ENCODE data around the gene POLE. TPM values are rescaled to one million over a fixed set of nuclear protein-coding genes. Genes with fewer than 3 reads are reported as not detected.

Gene POLE
- total RNA-seq, 1 experiment from 2014 or later, result 144 TPM

GRCh38 chr12:132605892-132606291, 81.2 kb downstream of the POLE start (continued):
- TF ChIP-seq ZNF396 (CRISPR knock-in tag; IDR thresholded peaks at IDR 0.05; ENCODE audit: borderline replicate concordance) (no peak), CBFB (CRISPR knock-in tag; IDR thresholded peaks at IDR 0.05; ENCODE audit: low read depth) (no peak), ZNF317 (CRISPR knock-in tag; IDR thresholded peaks at IDR 0.05; ENCODE audit: borderline replicate concordance, low read depth) (no peak), TP53 (CRISPR knock-in tag; IDR thresholded peaks at IDR 0.05) (no peak), ZNF232 (CRISPR knock-in tag; IDR thresholded peaks at IDR 0.05) (no peak)

DNA sequence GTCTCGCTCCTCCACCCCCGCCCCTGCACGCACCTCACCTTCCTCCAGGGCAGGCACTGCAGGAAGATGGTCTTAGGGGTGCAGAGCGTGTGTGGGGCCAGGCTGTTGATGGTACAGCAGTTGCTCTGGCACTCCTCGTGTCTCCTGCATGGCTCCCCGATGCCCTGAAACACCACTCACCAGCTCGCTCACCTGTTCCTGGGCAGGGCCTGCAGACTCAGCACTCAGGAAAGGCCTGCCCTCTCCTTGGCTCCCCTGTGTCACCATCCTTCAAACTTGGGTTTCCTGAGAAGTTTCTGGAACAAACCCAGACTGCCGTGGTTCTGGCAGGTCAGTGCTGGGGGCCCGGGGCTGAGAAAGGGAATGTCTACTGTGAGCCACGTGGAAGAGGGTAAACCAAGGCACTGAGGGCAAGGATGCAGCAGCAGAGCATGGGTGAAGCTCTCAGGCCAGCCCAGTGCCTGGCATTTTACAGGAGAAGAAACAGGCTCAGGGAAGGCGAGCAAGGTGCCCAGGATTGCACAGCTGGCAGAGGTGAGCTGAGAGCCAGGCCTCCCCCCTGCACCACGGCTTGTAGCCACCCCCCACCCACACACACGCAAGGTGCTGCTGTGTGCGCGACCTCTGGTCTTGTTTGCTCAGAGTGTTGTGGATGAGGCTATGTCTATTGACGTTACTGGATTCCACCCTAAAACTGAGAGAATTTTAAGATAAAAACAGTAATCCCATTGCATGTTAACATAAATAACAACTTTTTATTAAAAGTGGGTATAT, 82.3 kb downstream of the POLE start:
- ChIA-PET CTCF (interaction anchor here (1.0 to 3.0 kb wide), 4 partner anchors 10 to 44 kb away, joined by 3 to 27 read pairs (median 6); partner anchors contain the start of gene P2RX2), POLR2A (no interaction called here)
- Mint-ChIP-seq H3K27ac (no peak overlapping the region), H3K4me3 (no peak overlapping the region), H3K27me3 (ENCODE audit: low read depth) (peaks cover 89% of the 10 kb centered on the region), H3K36me3 (no peaks in the 10 kb centered on the region), H3K9me3 (no peaks in the 10 kb centered on the region), H3K4me1 (peaks cover 12% of the 10 kb centered on the region; the same call in 1 of the 2 replicates)
- TF ChIP-seq NR2C2 (CRISPR knock-in tag; IDR thresholded peaks at IDR 0.05) (no peak), HMGA2 (CRISPR knock-in tag; IDR thresholded peaks at IDR 0.05) (no peak), ZMAT4 (CRISPR knock-in tag; IDR thresholded peaks at IDR 0.05) (no peak), PREB (CRISPR knock-in tag; IDR thresholded peaks at IDR 0.05; ENCODE audit: borderline replicate concordance) (no peak)
- DNase-seq (ENCODE audit: low spot score) (no peak), ATAC-seq (no peak)

DNA sequence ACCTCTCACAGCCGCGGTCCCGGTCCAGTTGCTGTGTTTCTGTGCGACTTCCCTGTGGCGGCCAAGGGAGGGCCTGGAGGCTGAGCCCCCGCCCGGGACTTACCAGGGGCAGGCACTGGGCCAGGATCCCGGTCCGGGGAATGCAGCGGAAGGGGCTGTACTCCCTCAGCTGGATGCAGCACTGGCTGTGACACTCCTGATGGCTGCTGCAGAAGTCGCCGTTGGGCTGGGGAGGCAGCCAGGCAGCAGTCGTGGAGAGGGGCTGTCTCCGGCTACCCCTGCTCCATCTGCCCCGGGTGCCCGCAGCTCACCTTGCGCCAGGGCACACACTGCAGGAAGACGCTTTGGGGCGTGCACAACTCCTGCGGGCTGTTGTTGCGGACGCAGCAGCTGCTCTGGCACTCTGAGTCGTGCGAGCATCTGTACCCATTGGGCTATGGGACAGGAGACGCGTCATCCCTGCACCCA, 83.0 kb downstream of the POLE start:
- Mint-ChIP-seq H3K36me3 (no peaks in the 10 kb centered on the region), H3K4me1 (peaks cover 12% of the 10 kb centered on the region; the same call in 1 of the 2 replicates), H3K27ac (no peak overlapping the region), H3K27me3 (ENCODE audit: low read depth) (peaks cover 89% of the 10 kb centered on the region), H3K9me3 (no peaks in the 10 kb centered on the region), H3K4me3 (no peak overlapping the region)
- ChIA-PET CTCF (interaction anchor here (1.0 to 3.0 kb wide), 5 partner anchors 11 to 43 kb away, joined by 3 to 27 read pairs (median 7); partner anchors contain the start of gene P2RX2), POLR2A (no interaction called here)
- TF ChIP-seq, protein P1, sequence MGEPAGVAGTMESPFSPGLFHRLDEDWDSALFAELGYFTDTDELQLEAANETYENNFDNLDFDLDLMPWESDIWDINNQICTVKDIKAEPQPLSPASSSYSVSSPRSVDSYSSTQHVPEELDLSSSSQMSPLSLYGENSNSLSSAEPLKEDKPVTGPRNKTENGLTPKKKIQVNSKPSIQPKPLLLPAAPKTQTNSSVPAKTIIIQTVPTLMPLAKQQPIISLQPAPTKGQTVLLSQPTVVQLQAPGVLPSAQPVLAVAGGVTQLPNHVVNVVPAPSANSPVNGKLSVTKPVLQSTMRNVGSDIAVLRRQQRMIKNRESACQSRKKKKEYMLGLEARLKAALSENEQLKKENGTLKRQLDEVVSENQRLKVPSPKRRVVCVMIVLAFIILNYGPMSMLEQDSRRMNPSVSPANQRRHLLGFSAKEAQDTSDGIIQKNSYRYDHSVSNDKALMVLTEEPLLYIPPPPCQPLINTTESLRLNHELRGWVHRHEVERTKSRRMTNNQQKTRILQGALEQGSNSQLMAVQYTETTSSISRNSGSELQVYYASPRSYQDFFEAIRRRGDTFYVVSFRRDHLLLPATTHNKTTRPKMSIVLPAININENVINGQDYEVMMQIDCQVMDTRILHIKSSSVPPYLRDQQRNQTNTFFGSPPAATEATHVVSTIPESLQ (CRISPR knock-in tag; IDR thresholded peaks at IDR 0.05), result no peak
- TF ChIP-seq RORB (CRISPR knock-in tag; IDR thresholded peaks at IDR 0.05), result no peak
- no peak for TF ChIP-seq CTCF (IDR thresholded peaks at IDR 0.05)
- TF ChIP-seq ZNF416 (CRISPR knock-in tag; IDR thresholded peaks at IDR 0.05), result no peak
- TF ChIP-seq, protein P2, sequence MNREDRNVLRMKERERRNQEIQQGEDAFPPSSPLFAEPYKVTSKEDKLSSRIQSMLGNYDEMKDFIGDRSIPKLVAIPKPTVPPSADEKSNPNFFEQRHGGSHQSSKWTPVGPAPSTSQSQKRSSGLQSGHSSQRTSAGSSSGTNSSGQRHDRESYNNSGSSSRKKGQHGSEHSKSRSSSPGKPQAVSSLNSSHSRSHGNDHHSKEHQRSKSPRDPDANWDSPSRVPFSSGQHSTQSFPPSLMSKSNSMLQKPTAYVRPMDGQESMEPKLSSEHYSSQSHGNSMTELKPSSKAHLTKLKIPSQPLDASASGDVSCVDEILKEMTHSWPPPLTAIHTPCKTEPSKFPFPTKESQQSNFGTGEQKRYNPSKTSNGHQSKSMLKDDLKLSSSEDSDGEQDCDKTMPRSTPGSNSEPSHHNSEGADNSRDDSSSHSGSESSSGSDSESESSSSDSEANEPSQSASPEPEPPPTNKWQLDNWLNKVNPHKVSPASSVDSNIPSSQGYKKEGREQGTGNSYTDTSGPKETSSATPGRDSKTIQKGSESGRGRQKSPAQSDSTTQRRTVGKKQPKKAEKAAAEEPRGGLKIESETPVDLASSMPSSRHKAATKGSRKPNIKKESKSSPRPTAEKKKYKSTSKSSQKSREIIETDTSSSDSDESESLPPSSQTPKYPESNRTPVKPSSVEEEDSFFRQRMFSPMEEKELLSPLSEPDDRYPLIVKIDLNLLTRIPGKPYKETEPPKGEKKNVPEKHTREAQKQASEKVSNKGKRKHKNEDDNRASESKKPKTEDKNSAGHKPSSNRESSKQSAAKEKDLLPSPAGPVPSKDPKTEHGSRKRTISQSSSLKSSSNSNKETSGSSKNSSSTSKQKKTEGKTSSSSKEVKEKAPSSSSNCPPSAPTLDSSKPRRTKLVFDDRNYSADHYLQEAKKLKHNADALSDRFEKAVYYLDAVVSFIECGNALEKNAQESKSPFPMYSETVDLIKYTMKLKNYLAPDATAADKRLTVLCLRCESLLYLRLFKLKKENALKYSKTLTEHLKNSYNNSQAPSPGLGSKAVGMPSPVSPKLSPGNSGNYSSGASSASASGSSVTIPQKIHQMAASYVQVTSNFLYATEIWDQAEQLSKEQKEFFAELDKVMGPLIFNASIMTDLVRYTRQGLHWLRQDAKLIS (CRISPR knock-in tag; IDR thresholded peaks at IDR 0.05; ENCODE audit: borderline replicate concordance), result no peak
- TF ChIP-seq ZNF219 (CRISPR knock-in tag; IDR thresholded peaks at IDR 0.05; ENCODE audit: borderline replicate concordance), result no peak
- no peak for TF ChIP-seq FOXK1 (CRISPR knock-in tag; IDR thresholded peaks at IDR 0.05)
- no peak for TF ChIP-seq SP1 (CRISPR knock-in tag; conservative IDR thresholded peaks at IDR 0.05)
- no peak for TF ChIP-seq ETV6 (CRISPR knock-in tag; IDR thresholded peaks at IDR 0.05)
- TF ChIP-seq ZMAT4 (CRISPR knock-in tag; IDR thresholded peaks at IDR 0.05), result no peak
- ATAC-seq (no peak), DNase-seq (ENCODE audit: low spot score) (no peak)

Data from WTC11 (cell line).